A549 (cell line): Measurements from ENCODE around the gene IL1B.

ENCODE experiments used
- CBX2 ChIP-seq: fragments of 200-600 bp; sonication (generic); IDR thresholded peaks from 2 replicates; pipeline ENCODE4 v1.6.1; 2016; ENCODE audit warnings: low read depth, mild to moderate bottlenecking, borderline replicate concordance
- CEBPB ChIP-seq, 2 experiments: fragments of >200 bp in 1 of 2; sonication (Bioruptor Twin) in 1 of 2; formaldehyde crosslinking in 1 of 2; IDR thresholded peaks; 2 replicates each; pipeline ENCODE4 v1.6.1; 2012 to 2016
- EP300 ChIP-seq, 2 experiments: fragments of >200 bp; sonication (Bioruptor Twin); formaldehyde crosslinking; IDR thresholded peaks; 2 replicates in 1 of 2; 3 replicates in 1 of 2; pipeline ENCODE4 v1.6.1; 2016 to 2017
- GATA3 ChIP-seq: IDR thresholded peaks from 2 replicates; pipeline ENCODE4 v1.6.1; 2012; ENCODE audit warnings: borderline replicate concordance
- HOXA7 ChIP-seq: fragments of 250-450 bp; sonication (Bioruptor Pico); IDR thresholded peaks from 2 replicates; pipeline ENCODE4 v1.5.0; 2020; ENCODE audit warnings: mild to moderate bottlenecking, moderate library complexity
- HOXB5 ChIP-seq: fragments of 250-450 bp; sonication (Bioruptor Pico); IDR thresholded peaks from 2 replicates; pipeline ENCODE4 v1.5.0; 2020; ENCODE audit warnings: mild to moderate bottlenecking, moderate library complexity
- NFE2L2 ChIP-seq: fragments of 150-350 bp; conservative IDR thresholded peaks from 2 replicates; pipeline ENCODE4 v1.6.1; 2014; ENCODE audit warnings: low read length
- POLR2A ChIP-seq: IDR thresholded peaks from 2 replicates; pipeline ENCODE4 v1.6.1; 2012; ENCODE audit warnings: mild to moderate bottlenecking, low read length
- RAD21 ChIP-seq, 2 experiments: fragments of >200 bp in 1 of 2; sonication (Bioruptor Twin) in 1 of 2; formaldehyde crosslinking in 1 of 2; IDR thresholded peaks in 1 of 2; conservative IDR thresholded peaks in 1 of 2; 2 replicates in 1 of 2; 3 replicates in 1 of 2; pipeline ENCODE4 v1.6.1; 2012 to 2018; ENCODE audit warnings: inconsistent platforms in 1 of 2
- SREBF2 ChIP-seq: fragments of 450-650 bp; IDR thresholded peaks from 2 replicates; pipeline ENCODE4 v1.6.1; 2014; ENCODE audit warnings: mild to moderate bottlenecking, moderate library complexity
- ZFP36 ChIP-seq: fragments of 450-650 bp; IDR thresholded peaks from 2 replicates; pipeline ENCODE4 v1.6.1; 2014; ENCODE audit warnings: borderline replicate concordance; ENCODE audit not compliant: partially characterized antibody
- ZSCAN20 ChIP-seq: fragments of 250-450 bp; sonication (Bioruptor Pico); IDR thresholded peaks from 2 replicates; pipeline ENCODE4 v1.8.0; 2022; ENCODE audit warnings: mild to moderate bottlenecking, moderate library complexity
- TF ChIP-seq, protein P1 (sequence below): fragments of >200 bp; sonication (Bioruptor Twin); formaldehyde crosslinking; IDR thresholded peaks from 3 replicates; pipeline ENCODE4 v1.5.1; 2016
- TF ChIP-seq, protein P2 (sequence below): fragments of 200-600 bp; sonication (generic); IDR thresholded peaks from 2 replicates; pipeline ENCODE4 v1.6.1; 2016; ENCODE audit warnings: antibody characterized with exemption, mild to moderate bottlenecking, moderate library complexity

DNA sequence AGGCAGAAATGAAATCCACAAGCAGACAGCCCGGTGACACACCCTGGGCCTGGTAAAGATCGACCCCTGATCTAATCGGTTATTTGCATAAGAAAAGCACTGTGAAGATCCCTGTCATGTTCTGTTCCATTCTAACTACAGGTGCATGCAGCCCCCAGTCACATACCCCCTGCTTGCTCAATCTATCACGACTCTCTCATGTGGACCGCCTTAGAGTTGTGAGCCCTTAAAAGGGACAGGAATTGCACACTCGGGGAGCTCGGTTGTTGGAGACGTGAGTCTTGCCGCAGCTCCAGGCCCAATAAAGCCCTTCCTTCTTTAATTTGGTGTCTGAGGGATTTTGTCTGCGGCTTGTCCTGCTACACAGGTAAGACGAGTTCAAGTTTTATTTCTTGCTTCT lies 13.4 kb upstream of the IL1B start:
- TF ChIP-seq, protein P1, sequence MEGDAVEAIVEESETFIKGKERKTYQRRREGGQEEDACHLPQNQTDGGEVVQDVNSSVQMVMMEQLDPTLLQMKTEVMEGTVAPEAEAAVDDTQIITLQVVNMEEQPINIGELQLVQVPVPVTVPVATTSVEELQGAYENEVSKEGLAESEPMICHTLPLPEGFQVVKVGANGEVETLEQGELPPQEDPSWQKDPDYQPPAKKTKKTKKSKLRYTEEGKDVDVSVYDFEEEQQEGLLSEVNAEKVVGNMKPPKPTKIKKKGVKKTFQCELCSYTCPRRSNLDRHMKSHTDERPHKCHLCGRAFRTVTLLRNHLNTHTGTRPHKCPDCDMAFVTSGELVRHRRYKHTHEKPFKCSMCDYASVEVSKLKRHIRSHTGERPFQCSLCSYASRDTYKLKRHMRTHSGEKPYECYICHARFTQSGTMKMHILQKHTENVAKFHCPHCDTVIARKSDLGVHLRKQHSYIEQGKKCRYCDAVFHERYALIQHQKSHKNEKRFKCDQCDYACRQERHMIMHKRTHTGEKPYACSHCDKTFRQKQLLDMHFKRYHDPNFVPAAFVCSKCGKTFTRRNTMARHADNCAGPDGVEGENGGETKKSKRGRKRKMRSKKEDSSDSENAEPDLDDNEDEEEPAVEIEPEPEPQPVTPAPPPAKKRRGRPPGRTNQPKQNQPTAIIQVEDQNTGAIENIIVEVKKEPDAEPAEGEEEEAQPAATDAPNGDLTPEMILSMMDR, result no peak
- TF ChIP-seq POLR2A, result no peak
- TF ChIP-seq, protein P2, sequence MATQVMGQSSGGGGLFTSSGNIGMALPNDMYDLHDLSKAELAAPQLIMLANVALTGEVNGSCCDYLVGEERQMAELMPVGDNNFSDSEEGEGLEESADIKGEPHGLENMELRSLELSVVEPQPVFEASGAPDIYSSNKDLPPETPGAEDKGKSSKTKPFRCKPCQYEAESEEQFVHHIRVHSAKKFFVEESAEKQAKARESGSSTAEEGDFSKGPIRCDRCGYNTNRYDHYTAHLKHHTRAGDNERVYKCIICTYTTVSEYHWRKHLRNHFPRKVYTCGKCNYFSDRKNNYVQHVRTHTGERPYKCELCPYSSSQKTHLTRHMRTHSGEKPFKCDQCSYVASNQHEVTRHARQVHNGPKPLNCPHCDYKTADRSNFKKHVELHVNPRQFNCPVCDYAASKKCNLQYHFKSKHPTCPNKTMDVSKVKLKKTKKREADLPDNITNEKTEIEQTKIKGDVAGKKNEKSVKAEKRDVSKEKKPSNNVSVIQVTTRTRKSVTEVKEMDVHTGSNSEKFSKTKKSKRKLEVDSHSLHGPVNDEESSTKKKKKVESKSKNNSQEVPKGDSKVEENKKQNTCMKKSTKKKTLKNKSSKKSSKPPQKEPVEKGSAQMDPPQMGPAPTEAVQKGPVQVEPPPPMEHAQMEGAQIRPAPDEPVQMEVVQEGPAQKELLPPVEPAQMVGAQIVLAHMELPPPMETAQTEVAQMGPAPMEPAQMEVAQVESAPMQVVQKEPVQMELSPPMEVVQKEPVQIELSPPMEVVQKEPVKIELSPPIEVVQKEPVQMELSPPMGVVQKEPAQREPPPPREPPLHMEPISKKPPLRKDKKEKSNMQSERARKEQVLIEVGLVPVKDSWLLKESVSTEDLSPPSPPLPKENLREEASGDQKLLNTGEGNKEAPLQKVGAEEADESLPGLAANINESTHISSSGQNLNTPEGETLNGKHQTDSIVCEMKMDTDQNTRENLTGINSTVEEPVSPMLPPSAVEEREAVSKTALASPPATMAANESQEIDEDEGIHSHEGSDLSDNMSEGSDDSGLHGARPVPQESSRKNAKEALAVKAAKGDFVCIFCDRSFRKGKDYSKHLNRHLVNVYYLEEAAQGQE, result no peak
- TF ChIP-seq ZFP36, result no peak
- no peak for TF ChIP-seq HOXB5 (CRISPR knock-in tag)
- no peak for TF ChIP-seq GATA3
- no peak for TF ChIP-seq HOXA7
- TF ChIP-seq ZSCAN20 (CRISPR knock-in tag), result no peak
- TF ChIP-seq EP300 (IDR thresholded peaks at IDR 0.05), result no peak
- no peak for TF ChIP-seq RAD21 (conservative IDR thresholded peaks at IDR 0.05 in 1 of 2, IDR thresholded peaks at IDR 0.05 in 1 of 2)
- no peak for TF ChIP-seq CEBPB (IDR thresholded peaks at IDR 0.05)
- TF ChIP-seq CBX2, result no peak
- no peak for TF ChIP-seq SREBF2
- TF ChIP-seq NFE2L2, result no peak
